ENCODE measurements around the gene ERGIC1. TPM values are rescaled to one million over a fixed set of nuclear protein-coding genes. Genes with fewer than 3 reads are reported as not detected.
"Not testable (repeated sequence)": the region's sequence is repeated elsewhere in the genome, so short reads cannot be mapped to it uniquely, and the experiment has no call there.

The ERGIC1 gene
- total RNA-seq (100 to 1,000 TPM; 108 to 410 (median 248) TPM), polyA plus RNA-seq (100 to 1,000 TPM in 2 of 3 donors, 10 to 100 TPM in 1; 71.9 to 450 (median 103) TPM)
- long read RNA-seq, donor 1, transcript ERGIC1-202 (10 exons, 2,881 nt): major isoform, 85 of 170 reads
- long read RNA-seq, donor 1, partial matches to known transcripts: 83 of 170 reads
- long read RNA-seq, donor 1, other reads (novel, unspliced or antisense): 0 of 170 reads
- long read RNA-seq, donor 2, transcript ERGIC1-202 (10 exons, 2,881 nt): major isoform, 65 of 125 reads
- long read RNA-seq, donor 2, partial matches to known transcripts: 58 of 125 reads
- long read RNA-seq, donor 2, other reads (novel, unspliced or antisense): 0 of 125 reads
- long read RNA-seq, donor 3, transcript ERGIC1-202 (10 exons, 2,881 nt): major isoform, 72 of 151 reads
- long read RNA-seq, donor 3, transcript ERGIC1-211 (2 exons, 3,621 nt): minor isoform, 5 of 151 reads
- long read RNA-seq, donor 3, partial matches to known transcripts: 74 of 151 reads
- long read RNA-seq, donor 3, other reads (novel, unspliced or antisense): 0 of 151 reads
- long read RNA-seq, donor 4, transcript ERGIC1-202 (10 exons, 2,881 nt): major isoform, 6 of 20 reads
- long read RNA-seq, donor 4, partial matches to known transcripts: 10 of 20 reads
- long read RNA-seq, donor 4, other reads (novel, unspliced or antisense): 3 of 20 reads
- long read RNA-seq, donor 5, transcript ERGIC1-202 (10 exons, 2,881 nt): major isoform, 97 of 151 reads
- long read RNA-seq, donor 5, partial matches to known transcripts: 41 of 151 reads
- long read RNA-seq, donor 5, other reads (novel, unspliced or antisense): 13 of 151 reads
- long read RNA-seq, donor 6, partial matches to known transcripts: 3 of 10 reads
- long read RNA-seq, donor 6, other reads (novel, unspliced or antisense): 5 of 10 reads
- long read RNA-seq, donor 7, transcript ERGIC1-202 (10 exons, 2,881 nt): major isoform, 37 of 92 reads
- long read RNA-seq, donor 7, partial matches to known transcripts: 52 of 92 reads
- long read RNA-seq, donor 7, other reads (novel, unspliced or antisense): 0 of 92 reads
- long read RNA-seq, donor 8, transcript ERGIC1-211 (2 exons, 3,621 nt): minor isoform, 6 of 186 reads
- long read RNA-seq, donor 8, transcript ERGIC1-202 (10 exons, 2,881 nt): major isoform, 117 of 186 reads
- long read RNA-seq, donor 8, partial matches to known transcripts: 63 of 186 reads
- long read RNA-seq, donor 8, other reads (novel, unspliced or antisense): 0 of 186 reads
- long read RNA-seq, donor 9, transcript ERGIC1-202 (10 exons, 2,881 nt): major isoform, 53 of 132 reads
- long read RNA-seq, donor 9, transcript ERGIC1-211 (2 exons, 3,621 nt): minor isoform, 5 of 132 reads
- long read RNA-seq, donor 9, partial matches to known transcripts: 74 of 132 reads
- long read RNA-seq, donor 9, other reads (novel, unspliced or antisense): 0 of 132 reads
- long read RNA-seq, donor 10, transcript ERGIC1-202 (10 exons, 2,881 nt): major isoform, 37 of 83 reads
- long read RNA-seq, donor 10, partial matches to known transcripts: 43 of 83 reads
- long read RNA-seq, donor 10, other reads (novel, unspliced or antisense): 0 of 83 reads

DNA sequence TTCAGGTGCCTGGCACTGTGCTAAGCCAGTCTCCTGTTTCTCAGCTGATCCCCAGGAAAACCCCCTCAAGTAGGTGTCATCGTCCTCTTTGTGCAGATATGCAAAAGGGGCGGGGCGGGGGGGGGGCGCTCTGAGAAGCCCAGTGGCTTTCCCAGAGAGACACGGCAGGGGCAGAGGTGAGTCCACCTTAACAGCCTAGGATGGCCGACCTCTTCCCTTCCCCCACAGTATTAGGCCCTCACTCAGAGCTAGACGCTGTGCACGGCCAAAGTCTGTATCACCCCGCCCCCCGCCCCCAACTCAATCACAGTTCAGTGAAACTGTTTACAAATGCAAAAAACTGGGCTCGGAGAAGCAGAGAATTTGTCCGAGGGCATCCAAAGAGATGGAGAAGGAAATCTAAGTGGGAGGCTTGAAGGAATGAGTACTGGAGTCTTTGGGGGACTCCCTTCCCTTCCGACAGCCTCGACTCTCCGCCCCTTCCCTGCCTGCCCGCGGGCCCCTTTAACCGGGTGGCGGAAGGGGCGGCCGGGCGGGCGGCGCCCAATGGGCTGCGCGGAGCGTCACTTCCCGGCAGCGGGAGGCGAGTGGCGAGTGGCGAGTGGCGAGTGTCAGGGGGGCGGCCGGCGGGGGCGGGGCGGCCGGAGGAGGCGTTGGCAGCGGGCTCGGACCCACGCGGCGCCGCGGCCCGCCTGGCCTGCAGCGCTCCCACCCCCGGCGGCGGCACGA is at the start of gene ERGIC1:
Gene ERGIC1, plus strand, starts transcription at position 566 of the 729 bp plus-strand sequence. Its CDS starts 163 bp downstream, at position 729.
- peak within 1 kb of the TSS; percentile 74 to 93 (median 92) for H3K27ac ChIP-seq
- no peaks in the 10 kb centered on the region for H3K36me3 ChIP-seq (replicated peaks in 1 of 2)
- no peaks in the 10 kb centered on the region for H3K9me3 ChIP-seq (replicated peaks in 1 of 3)
- intact Hi-C loops (cut with DNase I): loop anchor here in 1 of 2 donors (5.0 kb wide), 1 partner anchor 52 kb away; no protein-coding TSS in a partner anchor
- peaks cover 42 to 49% of the 10 kb centered on the region in 2 donors for H3K4me1 ChIP-seq (replicated peaks in 1 of 2)
- no peaks in the 10 kb centered on the region for H3K27me3 ChIP-seq
- DNase-seq: peak; percentile 87 to 94 (median 90)
- TF ChIP-seq, protein P1, sequence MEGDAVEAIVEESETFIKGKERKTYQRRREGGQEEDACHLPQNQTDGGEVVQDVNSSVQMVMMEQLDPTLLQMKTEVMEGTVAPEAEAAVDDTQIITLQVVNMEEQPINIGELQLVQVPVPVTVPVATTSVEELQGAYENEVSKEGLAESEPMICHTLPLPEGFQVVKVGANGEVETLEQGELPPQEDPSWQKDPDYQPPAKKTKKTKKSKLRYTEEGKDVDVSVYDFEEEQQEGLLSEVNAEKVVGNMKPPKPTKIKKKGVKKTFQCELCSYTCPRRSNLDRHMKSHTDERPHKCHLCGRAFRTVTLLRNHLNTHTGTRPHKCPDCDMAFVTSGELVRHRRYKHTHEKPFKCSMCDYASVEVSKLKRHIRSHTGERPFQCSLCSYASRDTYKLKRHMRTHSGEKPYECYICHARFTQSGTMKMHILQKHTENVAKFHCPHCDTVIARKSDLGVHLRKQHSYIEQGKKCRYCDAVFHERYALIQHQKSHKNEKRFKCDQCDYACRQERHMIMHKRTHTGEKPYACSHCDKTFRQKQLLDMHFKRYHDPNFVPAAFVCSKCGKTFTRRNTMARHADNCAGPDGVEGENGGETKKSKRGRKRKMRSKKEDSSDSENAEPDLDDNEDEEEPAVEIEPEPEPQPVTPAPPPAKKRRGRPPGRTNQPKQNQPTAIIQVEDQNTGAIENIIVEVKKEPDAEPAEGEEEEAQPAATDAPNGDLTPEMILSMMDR (IDR thresholded peaks at IDR 0.05): peak in 1 of 6 experiments; percentile 1
- TF ChIP-seq POLR2A (IDR thresholded peaks at IDR 0.05): peak; percentile 64 to 78
- 1 to 2% (median 2%) methylated on average over 15 to 50 of the region's 53 CpGs for WGBS, 4 donors
- peak within 1 kb of the TSS; percentile 58 to 94 (median 80) for H3K4me3 ChIP-seq

- WGBS, 4 donors: 84 to 90% (median 85%) methylated on average over 7 of the region's 7 CpGs
- Histone ChIP-seq H3K4me1 (replicated peaks in 1 of 2) (peaks cover 24 to 25% of the 10 kb centered on the region in 2 donors), H3K36me3 (replicated peaks in 1 of 2) (no peaks in the 10 kb centered on the region), H3K27me3 (no peaks in the 10 kb centered on the region), H3K4me3 (no peak overlapping the region), H3K27ac (no peak overlapping the region), H3K9me3 (replicated peaks in 1 of 3) (no peaks in the 10 kb centered on the region)
- TF ChIP-seq, protein P1 (IDR thresholded peaks at IDR 0.05): no peak
- no peak for TF ChIP-seq POLR2A (IDR thresholded peaks at IDR 0.05)
- DNase-seq: peak in 2 of 7 donors; percentile 5 to 33
- intact Hi-C loops (cut with DNase I): no loop called here
Observed at GRCh38 chr5:172785429-172786088, 48.5 kb upstream of the ERGIC1 start.

- no peak for TF ChIP-seq POLR2A (IDR thresholded peaks at IDR 0.05)
- TF ChIP-seq, protein P1 (IDR thresholded peaks at IDR 0.05): no peak
- peak in 2 of 7 donors; percentile 12 to 39 for DNase-seq
- H3K27ac ChIP-seq: peak overlapping the region in 2 of 5 donors; percentile 4 to 8
Observed at GRCh38 chr5:172786736-172787462, 47.2 kb upstream of the ERGIC1 start.

DNA sequence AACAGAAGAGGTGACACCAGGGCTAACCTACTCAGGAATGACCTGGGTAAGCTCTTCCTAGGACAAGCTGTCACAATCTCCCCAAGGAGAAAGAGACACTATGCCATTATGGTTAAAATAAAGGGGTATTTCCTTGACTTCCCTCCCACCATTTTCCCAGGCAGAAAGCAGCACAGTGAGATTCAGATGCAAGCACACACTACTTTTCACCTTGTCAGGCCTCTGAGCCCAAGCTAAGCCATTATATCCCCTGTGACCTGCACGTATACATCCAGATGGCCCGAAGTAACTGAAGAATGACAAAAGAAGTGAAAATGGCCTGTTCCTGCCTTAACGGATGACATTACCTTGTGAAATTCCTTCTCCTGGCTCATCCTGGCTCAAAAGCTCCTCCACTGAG is 46.5 kb upstream of the ERGIC1 start:
- DNase-seq; H3K9me3 ChIP-seq (replicated peaks in 1 of 3); intact Hi-C loops (cut with DNase I); H3K27me3 ChIP-seq; H3K4me3 ChIP-seq; H3K36me3 ChIP-seq (replicated peaks in 1 of 2): not testable (repeated sequence)
- Histone ChIP-seq H3K4me1 (replicated peaks in 1 of 2) (peaks cover 24 to 29% of the 10 kb centered on the region in 2 donors), H3K27ac (peak overlapping the region in 4 of 5 donors; percentile 4 to 95 (median 92))
- 91 to 96% (median 93%) methylated on average over 3 of the region's 3 CpGs for WGBS, 4 donors

More at GRCh38 chr5:172786736-172787462, 47.2 kb upstream of the ERGIC1 start:
- Histone ChIP-seq H3K4me3 (no peak overlapping the region), H3K27me3 (no peaks in the 10 kb centered on the region), H3K36me3 (replicated peaks in 1 of 2) (no peaks in the 10 kb centered on the region), H3K4me1 (replicated peaks in 1 of 2) (peaks cover 24 to 25% of the 10 kb centered on the region in 2 donors), H3K9me3 (replicated peaks in 1 of 3) (no peaks in the 10 kb centered on the region)
- 86 to 92% (median 89%) methylated on average over 7 to 9 of the region's 9 CpGs for WGBS, 4 donors
- intact Hi-C loops (cut with DNase I): no loop called here

Measured in adrenal gland (tissue), 19 donors.